Bone marrow (tissue), 2 donors: ENCODE results near the gene MFSD2B.
"Not testable (repeated sequence)": the region's sequence is repeated elsewhere in the genome, so short reads cannot be mapped to it uniquely, and the experiment has no call there.

Experiments
- DNase-seq, 2 donors: peaks; one replicate each; lab custom pipeline; 2025; lab: John Stamatoyannopoulos, UW

MFSD2B gene

DNA sequence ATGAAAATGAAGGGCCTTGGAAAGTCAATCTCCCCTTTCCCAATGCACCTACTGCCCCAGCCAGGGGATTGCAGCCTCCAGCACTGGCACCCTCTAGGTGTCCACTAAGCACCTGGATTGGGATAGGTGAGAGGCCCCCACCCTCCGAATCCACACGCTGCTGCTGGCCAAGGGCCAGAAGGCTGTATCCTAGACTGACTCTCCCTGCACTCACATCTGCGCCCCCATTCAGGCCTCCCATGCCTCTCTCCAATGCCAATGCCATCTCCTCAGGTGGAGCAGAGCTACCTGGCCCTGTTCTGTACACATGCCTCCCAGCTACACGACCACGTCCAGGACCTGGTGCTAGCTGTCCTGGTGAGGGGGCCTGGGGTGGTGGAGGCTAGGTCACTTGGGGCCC, 9.8 kb downstream of the MFSD2B start:
- DNase-seq: no peak

- DNase-seq: no peak
Measured at GRCh38 chr2:24020244-24020643, 10.4 kb downstream of the MFSD2B start.

DNA sequence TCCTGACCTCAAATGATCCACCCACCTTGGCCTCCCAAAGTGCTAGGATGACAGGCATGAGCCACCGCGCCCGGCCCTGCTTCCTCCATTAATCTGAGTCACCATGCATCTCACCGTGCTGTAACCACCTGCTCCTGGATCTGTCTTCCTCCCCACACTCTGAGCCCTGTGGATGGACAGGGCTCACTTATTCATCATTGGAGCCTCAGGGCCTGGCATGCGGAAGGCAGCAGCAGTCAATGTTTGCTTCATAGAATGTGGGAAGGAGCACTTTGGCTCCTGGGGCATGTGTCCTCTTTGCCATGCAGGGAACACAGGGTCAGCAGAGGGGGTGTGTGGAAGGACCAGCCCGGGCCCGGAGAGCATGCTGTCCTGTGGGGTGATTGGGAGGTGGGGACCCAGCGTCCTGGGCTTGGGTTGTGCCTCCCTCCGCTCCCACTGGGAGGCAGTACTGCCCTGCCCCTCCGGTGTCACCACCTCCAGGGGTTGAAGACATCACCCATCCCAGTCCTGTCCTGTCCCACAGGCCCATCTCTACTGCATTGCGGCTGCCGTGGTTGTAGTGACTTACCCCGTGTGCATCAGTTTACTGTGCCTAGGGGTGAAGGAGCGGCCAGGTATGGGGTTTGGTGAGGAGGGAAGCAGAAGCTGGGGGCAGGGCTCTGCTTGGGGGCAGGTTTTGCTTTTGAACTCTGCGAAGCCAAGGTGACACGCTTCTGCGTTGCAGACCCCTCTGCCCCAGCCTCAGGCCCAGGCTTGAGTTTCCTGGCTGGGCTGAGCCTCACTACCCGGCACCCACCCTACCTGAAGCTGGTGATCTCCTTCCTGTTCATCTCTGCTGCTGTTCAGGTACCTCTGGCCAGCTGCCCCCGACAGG, 11.5 kb downstream of the MFSD2B start:
- no peak for DNase-seq

GRCh38 chr2:24022324-24022974, 12.6 kb downstream of the MFSD2B start:
- no peak for DNase-seq

- DNase-seq: no peak
Measured at GRCh38 chr2:24022975-24023575, 13.2 kb downstream of the MFSD2B start.

GRCh38 chr2:24024018-24024417, 14.1 kb downstream of the MFSD2B start:
- DNase-seq: no peak

- DNase-seq: no peak
Measured at GRCh38 chr2:24024996-24025663, 15.2 kb downstream of the MFSD2B start.

GRCh38 chr2:24026233-24026632, 16.3 kb downstream of the MFSD2B start:
- no peak for DNase-seq

DNA sequence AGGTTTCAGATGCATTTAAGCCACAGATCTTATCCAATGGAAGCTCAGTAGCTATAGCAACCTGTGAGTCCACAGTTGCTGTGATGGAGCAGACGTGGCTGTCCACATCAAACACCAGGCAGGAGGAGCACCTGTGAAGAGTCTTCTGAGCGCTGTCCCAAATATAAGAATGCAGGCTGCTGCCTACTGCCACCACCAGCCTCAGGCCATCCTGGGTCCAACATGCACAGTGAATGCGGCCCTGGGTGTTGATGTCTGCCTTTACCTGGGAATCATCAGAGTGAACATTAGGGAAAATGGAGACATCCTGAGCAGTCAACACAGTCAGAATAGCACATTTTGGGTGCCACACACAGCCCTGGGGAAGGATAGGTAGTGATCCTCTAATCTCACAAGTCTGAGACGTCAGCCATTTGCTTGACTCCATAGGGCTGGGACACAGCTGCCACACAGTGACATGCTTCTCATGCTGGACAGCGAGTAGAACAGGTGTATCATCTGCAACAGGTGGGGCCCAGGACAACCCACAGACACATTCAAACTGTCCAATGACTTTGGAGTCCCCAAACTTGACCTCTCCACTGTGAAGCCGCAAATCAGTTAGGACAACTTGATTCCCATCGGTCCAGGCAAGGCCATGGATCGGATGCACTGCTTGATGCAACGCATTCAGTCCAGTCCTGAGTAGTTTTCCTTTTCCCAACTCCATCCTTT, 29.1 kb downstream of the MFSD2B start:
- no peak for DNase-seq

DNA sequence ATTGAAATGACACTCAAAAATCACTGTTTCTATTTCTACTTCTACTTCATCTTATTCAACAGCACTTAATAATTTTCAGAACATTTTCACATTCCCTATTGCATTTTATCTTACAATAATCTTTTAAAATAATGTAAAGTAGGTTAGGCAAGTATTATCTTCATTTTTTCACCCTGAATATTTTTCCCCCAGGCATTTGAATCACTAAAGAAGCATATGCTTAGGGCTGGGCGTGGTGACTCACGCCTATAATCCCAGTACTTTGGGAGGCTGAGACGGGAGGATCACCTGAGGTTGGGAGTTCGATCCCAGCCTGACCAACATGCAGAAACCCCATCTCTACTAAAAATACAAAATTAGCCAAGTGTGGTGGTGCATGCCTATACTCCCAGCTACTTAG, 30.6 kb downstream of the MFSD2B start:
- DNase-seq: no peak

DNA sequence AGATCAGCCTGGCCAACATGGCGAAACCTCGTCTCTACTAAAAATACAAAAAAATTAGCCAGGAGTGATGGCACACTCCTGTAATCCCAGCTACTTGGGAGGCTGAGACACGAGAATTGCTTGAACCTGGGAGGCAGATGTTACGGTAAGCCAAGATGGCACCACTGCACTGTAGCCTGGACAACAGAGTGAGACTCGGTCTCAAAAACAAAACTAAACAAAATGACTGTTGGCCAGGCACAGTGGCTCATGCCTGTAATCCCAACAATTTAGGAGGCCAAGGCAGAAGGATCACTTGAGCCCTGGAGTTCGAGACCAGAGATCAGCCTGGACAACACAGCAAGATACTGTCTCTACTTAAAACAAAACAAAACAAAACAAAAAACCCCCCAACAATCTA, 33.2 kb downstream of the MFSD2B start:
- not testable (repeated sequence) for DNase-seq

DNA sequence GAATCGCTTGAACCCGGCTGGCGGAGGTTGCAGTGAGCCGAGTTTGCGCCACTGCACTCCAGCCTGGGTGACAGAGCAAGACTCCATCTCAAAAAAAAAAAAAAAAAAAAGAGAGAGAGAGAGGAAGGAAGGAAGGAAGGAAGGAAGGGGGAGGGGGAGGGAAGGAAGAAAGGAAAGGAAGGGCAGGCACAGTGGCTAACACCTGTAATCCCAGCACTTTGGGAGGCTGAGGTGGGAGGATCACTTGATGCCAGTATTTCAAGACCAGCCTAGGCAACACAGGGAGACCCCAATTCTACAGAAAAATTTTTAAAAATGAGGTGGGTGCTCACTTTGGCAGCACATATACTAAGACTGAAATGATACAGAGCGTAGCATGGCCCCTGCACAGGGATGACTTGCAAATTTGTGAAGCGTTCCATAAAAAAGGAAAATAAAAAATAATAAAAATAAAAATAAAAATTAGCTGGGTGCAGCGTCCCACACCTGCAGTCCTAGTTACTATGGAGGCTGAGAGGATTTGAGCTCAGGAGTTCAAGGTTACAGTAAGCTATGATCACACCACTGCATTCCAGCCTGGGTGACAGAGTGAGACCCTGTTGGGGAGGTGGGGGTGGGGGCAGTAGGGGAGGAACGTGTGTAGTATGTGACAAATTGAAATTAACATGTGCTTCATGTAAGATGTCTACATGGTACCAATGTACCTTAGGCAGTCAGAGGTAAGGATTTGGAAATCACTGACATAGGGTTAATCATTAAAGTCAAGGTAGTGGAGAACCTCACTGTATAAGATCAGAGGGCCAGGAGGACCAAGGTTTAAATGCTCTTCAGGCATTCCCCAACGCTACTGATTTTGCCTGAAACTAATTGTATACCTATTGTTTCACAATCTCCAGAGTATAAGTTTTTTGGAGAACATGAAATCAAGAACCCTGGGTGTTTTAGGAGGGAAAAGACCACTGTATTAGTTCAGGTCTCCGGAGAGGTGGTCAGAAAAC, 35.9 kb downstream of the MFSD2B start:
- DNase-seq: no peak

- no peak for DNase-seq
Measured at GRCh38 chr2:24046599-24046929, 36.7 kb downstream of the MFSD2B start.

DNA sequence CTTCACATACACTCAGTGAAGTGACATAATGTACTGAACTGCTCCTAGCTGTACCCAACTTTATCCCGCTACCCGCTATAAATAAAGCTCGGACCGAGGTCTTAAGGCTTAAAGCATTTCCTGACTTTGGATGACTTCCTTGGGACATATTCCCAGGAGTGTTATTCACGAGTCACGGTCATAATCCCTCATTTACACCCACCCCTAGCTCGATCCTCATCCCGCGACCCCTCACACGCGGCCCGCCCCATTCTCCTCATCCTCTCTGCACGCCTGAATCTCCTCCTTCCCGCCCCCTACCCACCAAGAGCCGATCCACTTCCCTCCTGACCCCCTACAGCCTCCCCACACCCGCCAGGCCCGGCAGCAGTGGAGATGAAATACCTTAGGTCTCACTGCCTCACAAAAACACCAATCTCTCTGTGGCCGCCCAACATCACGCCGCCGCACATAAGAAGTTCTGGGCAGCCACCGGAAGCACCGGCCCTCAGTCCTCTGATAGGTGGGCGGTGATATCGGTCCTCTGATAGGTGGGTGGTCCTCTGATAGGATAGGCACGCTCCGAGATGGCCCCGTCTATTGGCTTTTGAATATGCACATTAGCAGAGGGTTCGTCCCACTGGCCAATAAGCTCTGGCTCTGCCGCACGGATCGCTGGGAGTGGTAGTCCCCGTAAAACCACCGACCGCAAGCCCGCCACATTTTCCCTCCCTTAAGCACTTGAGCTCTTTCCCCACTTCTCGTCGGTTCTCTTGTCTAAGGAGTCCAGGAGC, 37.2 kb downstream of the MFSD2B start, which contains the start of gene WDCP:
Gene WDCP (minus strand): TSS at position 462 of the 773 bp plus-strand sequence. CDS start 7,897 bp downstream, outside the sequence.
- peak; percentile 50 to 95 for DNase-seq

GRCh38 chr2:24047703-24048033, 37.8 kb downstream of the MFSD2B start:
- DNase-seq: no peak

GRCh38 chr2:24048769-24049484, 39.0 kb downstream of the MFSD2B start:
- DNase-seq: no peak

DNA sequence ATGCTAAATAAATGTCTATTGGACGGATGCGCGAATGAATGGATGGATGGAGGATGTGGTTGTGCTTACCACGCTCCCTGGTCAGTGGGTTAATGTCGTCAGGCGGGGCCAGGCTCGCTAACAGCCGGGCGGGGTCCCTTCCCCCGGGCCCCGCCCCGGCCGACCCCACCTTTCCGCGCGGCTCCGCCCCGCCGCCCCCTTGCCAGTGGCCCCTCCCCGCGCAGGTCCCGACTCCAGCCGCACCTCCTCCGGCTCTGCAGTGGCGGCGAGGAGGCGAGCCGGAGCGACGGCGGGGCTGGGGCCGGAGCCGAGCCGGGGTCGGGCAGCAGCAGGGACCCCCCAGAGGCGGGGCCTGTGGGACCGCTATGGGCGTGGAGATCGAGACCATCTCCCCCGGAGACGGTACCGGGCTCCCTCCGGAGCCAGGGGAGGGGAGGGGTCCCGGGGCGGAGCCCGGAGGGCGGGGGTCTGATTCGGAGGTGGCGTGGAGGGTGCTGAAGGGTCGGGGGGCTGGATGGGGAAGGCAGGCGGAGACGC, 39.7 kb downstream of the MFSD2B start, which contains the start of gene FKBP1B:
Gene FKBP1B (plus strand): TSS at position 257 of the 537 bp plus-strand sequence. CDS start 109 bp downstream, at position 366.
- peak in 1 of 2 donors; percentile 12 for DNase-seq
